ENCODE data around the gene S100A9. TPM values are rescaled to one million over a fixed set of nuclear protein-coding genes. Genes with fewer than 3 reads are reported as not detected.
"Not testable (repeated sequence)": the region's sequence is repeated elsewhere in the genome, so short reads cannot be mapped to it uniquely, and the experiment has no call there.

S100A9 gene
- polyA plus RNA-seq, 1 donor from 2014 or later = not detected

- Histone ChIP-seq H3K9me3 (ENCODE audit: low read length) (no peaks in the 10 kb centered on the region), H3K4me3 (ENCODE audit: low read length) (no peak overlapping the region), H3K27ac (ENCODE audit: low read length) (no peak overlapping the region), H3F3A (ENCODE audit: insufficient read depth, low read length, poor library complexity, severe bottlenecking) (no peaks in the 10 kb centered on the region), H3K27me3 (ENCODE audit: insufficient read depth, low read depth, low read length) (no peaks in the 10 kb centered on the region), H2AFZ (ENCODE audit: low read depth, low read length) (no peak overlapping the region), H4K20me1 (ENCODE audit: insufficient read depth) (no peaks in the 10 kb centered on the region), H3K79me2 (replicated peaks; ENCODE audit: insufficient read depth, low read length) (no peaks in the 10 kb centered on the region), H3K9me2 (ENCODE audit: insufficient read depth, low read length) (no peaks in the 10 kb centered on the region), H3K9ac (ENCODE audit: low read length) (no peak overlapping the region), H3K36me3 (ENCODE audit: insufficient read depth, low read length) (no peaks in the 10 kb centered on the region), H3K4me2 (ENCODE audit: low read length) (no peak overlapping the region)
- TF ChIP-seq REST (IDR thresholded peaks at IDR 0.05; ENCODE audit: borderline replicate concordance) (no peak), CTCF (IDR thresholded peaks at IDR 0.05; ENCODE audit: poor library complexity, severe bottlenecking) (no peak), TAF1 (IDR thresholded peaks at IDR 0.05; ENCODE audit: low read depth) (no peak), SMC3 (conservative IDR thresholded peaks at IDR 0.05; ENCODE audit: poor library complexity) (no peak), RAD21 (conservative IDR thresholded peaks at IDR 0.05) (no peak), EZH2 (IDR thresholded peaks at IDR 0.05; ENCODE audit: borderline replicate concordance, insufficient read depth, low read length, poor library complexity, severe bottlenecking) (no peak), MXI1 (conservative IDR thresholded peaks at IDR 0.05; ENCODE audit: poor library complexity, severe bottlenecking) (no peak), EP300 (conservative IDR thresholded peaks at IDR 0.05; ENCODE audit: poor library complexity, severe bottlenecking) (no peak), POLR2AphosphoS5 (IDR thresholded peaks at IDR 0.05) (no peak)
Measured at GRCh38 chr1:153346077-153346723, 11.5 kb upstream of the S100A9 start.

GRCh38 chr1:153347049-153347448 lies 10.6 kb upstream of the S100A9 start:
- H4K20me1 ChIP-seq (ENCODE audit: insufficient read depth); H3K27ac ChIP-seq (ENCODE audit: low read length); H3K9ac ChIP-seq (ENCODE audit: low read length); H3K36me3 ChIP-seq (ENCODE audit: insufficient read depth, low read length); H3K27me3 ChIP-seq (ENCODE audit: insufficient read depth, low read depth, low read length); H3F3A ChIP-seq (ENCODE audit: insufficient read depth, low read length, poor library complexity, severe bottlenecking); H3K9me2 ChIP-seq (ENCODE audit: insufficient read depth, low read length); H3K9me3 ChIP-seq (ENCODE audit: low read length); H2AFZ ChIP-seq (ENCODE audit: low read depth, low read length); H3K79me2 ChIP-seq (replicated peaks; ENCODE audit: insufficient read depth, low read length); H3K4me2 ChIP-seq (ENCODE audit: low read length); H3K4me3 ChIP-seq (ENCODE audit: low read length): not testable (repeated sequence)

- TF ChIP-seq EP300 (conservative IDR thresholded peaks at IDR 0.05; ENCODE audit: poor library complexity, severe bottlenecking) = no peak
- TF ChIP-seq POLR2AphosphoS5 (IDR thresholded peaks at IDR 0.05) = no peak
- no peak for TF ChIP-seq EZH2 (IDR thresholded peaks at IDR 0.05; ENCODE audit: borderline replicate concordance, insufficient read depth, low read length, poor library complexity, severe bottlenecking)
- TF ChIP-seq RAD21 (conservative IDR thresholded peaks at IDR 0.05) = no peak
- no peak for TF ChIP-seq SMC3 (conservative IDR thresholded peaks at IDR 0.05; ENCODE audit: poor library complexity)
- TF ChIP-seq TAF1 (IDR thresholded peaks at IDR 0.05; ENCODE audit: low read depth) = no peak
- no peak for TF ChIP-seq MXI1 (conservative IDR thresholded peaks at IDR 0.05; ENCODE audit: poor library complexity, severe bottlenecking)
- TF ChIP-seq CTCF (IDR thresholded peaks at IDR 0.05; ENCODE audit: poor library complexity, severe bottlenecking) = no peak
- no peak for TF ChIP-seq REST (IDR thresholded peaks at IDR 0.05; ENCODE audit: borderline replicate concordance)
- no peak overlapping the region for H3K4me2 ChIP-seq (ENCODE audit: low read length)
- no peaks in the 10 kb centered on the region for H3K9me2 ChIP-seq (ENCODE audit: insufficient read depth, low read length)
- H3K36me3 ChIP-seq (ENCODE audit: insufficient read depth, low read length) = no peaks in the 10 kb centered on the region
- no peak overlapping the region for H3K4me3 ChIP-seq (ENCODE audit: low read length)
- no peaks in the 10 kb centered on the region for H3K9me3 ChIP-seq (ENCODE audit: low read length)
- H3K27me3 ChIP-seq (ENCODE audit: insufficient read depth, low read depth, low read length) = no peaks in the 10 kb centered on the region
- no peaks in the 10 kb centered on the region for H3K79me2 ChIP-seq (replicated peaks; ENCODE audit: insufficient read depth, low read length)
- H3F3A ChIP-seq (ENCODE audit: insufficient read depth, low read length, poor library complexity, severe bottlenecking) = no peaks in the 10 kb centered on the region
- no peaks in the 10 kb centered on the region for H4K20me1 ChIP-seq (ENCODE audit: insufficient read depth)
- H3K9ac ChIP-seq (ENCODE audit: low read length) = no peak overlapping the region
- H2AFZ ChIP-seq (ENCODE audit: low read depth, low read length) = no peak overlapping the region
- H3K27ac ChIP-seq (ENCODE audit: low read length) = no peak overlapping the region
Measured at GRCh38 chr1:153347856-153348255, 9.8 kb upstream of the S100A9 start.

Data from neural cell (in vitro differentiated cells).